Stimulated activated CD8-positive, alpha-beta memory T cell treated with anti-CD3 and anti-CD28 coated beads, Interleukin-4, amount 100 ng/mL, for 4 hours (primary cell): ENCODE data around the gene MREG.

Experiments
- DNase-seq, 2 donors: peaks; one replicate each; pipeline ENCODE4 v3.0.0-alpha.2; 2020; ENCODE audit warnings: low read depth in 2 of 2, low spot score in 1 of 2

MREG gene

GRCh38 chr2:216013080-216013909 is at the start of gene MREG:
Gene MREG (minus strand): TSS chr2:216013551. CDS start chr2:216013327, 224 bp downstream.
- peak; percentile 61 to 66 for DNase-seq

- DNase-seq = no peak
These were observed 46.0 kb upstream of the MREG start for GRCh38 chr2:216059233-216059834.

GRCh38 chr2:216057688-216058193 is 44.4 kb upstream of the MREG start:
- DNase-seq = peak in 1 of 2 donors; percentile 7

GRCh38 chr2:216056739-216057138 is 43.4 kb upstream of the MREG start:
- no peak for DNase-seq

- DNase-seq = no peak
These were observed 42.3 kb upstream of the MREG start for GRCh38 chr2:216055680-216056079.

GRCh38 chr2:216052420-216052819 is 39.1 kb upstream of the MREG start:
- no peak for DNase-seq

- DNase-seq = no peak
These were observed 38.0 kb upstream of the MREG start for GRCh38 chr2:216051350-216051749.

GRCh38 chr2:216049452-216049851 is 36.1 kb upstream of the MREG start:
- no peak for DNase-seq

- no peak for DNase-seq
These were observed 34.0 kb upstream of the MREG start for GRCh38 chr2:216047397-216047796.

GRCh38 chr2:216044883-216045486 is 31.6 kb upstream of the MREG start:
- no peak for DNase-seq

GRCh38 chr2:216043949-216044348 is 30.6 kb upstream of the MREG start:
- no peak for DNase-seq

GRCh38 chr2:216041438-216041837 is 28.1 kb upstream of the MREG start:
- DNase-seq = no peak

GRCh38 chr2:216039918-216040317 is 26.6 kb upstream of the MREG start:
- no peak for DNase-seq

- DNase-seq = peak; percentile 45 to 64
These were observed 20.7 kb upstream of the MREG start for GRCh38 chr2:216034065-216034464.

GRCh38 chr2:216033403-216033802 is 20.1 kb upstream of the MREG start:
- no peak for DNase-seq

GRCh38 chr2:216031960-216032689 is 18.8 kb upstream of the MREG start:
- no peak for DNase-seq

GRCh38 chr2:216030216-216030615 is 16.9 kb upstream of the MREG start:
- no peak for DNase-seq

- DNase-seq = no peak
These were observed 16.2 kb upstream of the MREG start for GRCh38 chr2:216029416-216030129.

GRCh38 chr2:216024779-216025336 is 11.5 kb upstream of the MREG start:
- no peak for DNase-seq

- DNase-seq = no peak
These were observed 9.8 kb upstream of the MREG start for GRCh38 chr2:216023055-216023648.
